Measurements from ENCODE around the gene KLHL22.

GRCh38 chr22:20464096-20464614, 31.4 kb downstream of the KLHL22 start:
- TF ChIP-seq EZH2phosphoT487 (IDR thresholded peaks at IDR 0.05; ENCODE audit: borderline replicate concordance) = no peak
- no peak for TF ChIP-seq CTCF (conservative IDR thresholded peaks at IDR 0.05; ENCODE audit: low read length)

All from Loucy (cell line).